ENCODE results near the gene DENND2C.

The DENND2C gene

DNA sequence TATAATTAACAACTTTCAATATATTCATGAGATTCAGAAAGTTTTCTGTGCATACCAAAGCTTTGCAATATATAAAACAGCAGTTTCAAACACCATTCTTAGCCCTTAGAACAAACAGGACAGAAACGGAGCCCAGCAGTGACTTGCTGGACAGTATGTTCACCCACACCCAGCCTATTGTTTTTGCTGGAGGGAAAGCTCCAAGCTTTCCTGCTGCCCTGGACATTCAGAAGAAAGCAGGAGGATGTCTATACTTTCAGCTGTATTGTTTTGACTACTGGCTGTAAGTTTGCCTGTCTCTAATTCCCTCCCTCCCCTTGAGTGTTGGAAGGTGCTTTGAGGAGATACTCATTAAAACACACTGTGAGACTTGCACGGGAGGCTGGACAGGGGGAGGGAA lies 9.6 kb downstream of the DENND2C start:
- POLR2A ChIA-PET: no interaction called here
- TF ChIP-seq, protein P1, sequence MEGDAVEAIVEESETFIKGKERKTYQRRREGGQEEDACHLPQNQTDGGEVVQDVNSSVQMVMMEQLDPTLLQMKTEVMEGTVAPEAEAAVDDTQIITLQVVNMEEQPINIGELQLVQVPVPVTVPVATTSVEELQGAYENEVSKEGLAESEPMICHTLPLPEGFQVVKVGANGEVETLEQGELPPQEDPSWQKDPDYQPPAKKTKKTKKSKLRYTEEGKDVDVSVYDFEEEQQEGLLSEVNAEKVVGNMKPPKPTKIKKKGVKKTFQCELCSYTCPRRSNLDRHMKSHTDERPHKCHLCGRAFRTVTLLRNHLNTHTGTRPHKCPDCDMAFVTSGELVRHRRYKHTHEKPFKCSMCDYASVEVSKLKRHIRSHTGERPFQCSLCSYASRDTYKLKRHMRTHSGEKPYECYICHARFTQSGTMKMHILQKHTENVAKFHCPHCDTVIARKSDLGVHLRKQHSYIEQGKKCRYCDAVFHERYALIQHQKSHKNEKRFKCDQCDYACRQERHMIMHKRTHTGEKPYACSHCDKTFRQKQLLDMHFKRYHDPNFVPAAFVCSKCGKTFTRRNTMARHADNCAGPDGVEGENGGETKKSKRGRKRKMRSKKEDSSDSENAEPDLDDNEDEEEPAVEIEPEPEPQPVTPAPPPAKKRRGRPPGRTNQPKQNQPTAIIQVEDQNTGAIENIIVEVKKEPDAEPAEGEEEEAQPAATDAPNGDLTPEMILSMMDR (IDR thresholded peaks at IDR 0.05; ENCODE audit: insufficient read depth, low read length, missing control alignments): no peak
- no peak for DNase-seq (ENCODE audit: low read depth, low spot score)
- H3K4me3 ChIP-seq (ENCODE audit: low read depth, low read length): no peak overlapping the region
- CTCF ChIA-PET: interaction anchor here (1.4 to 1.5 kb wide), 3 partner anchors 9 to 378 kb away, joined by 3 to 8 read pairs (median 6); partner anchors contain the start of gene DENND2C

GRCh38 chr1:114651893-114652292 lies 18.0 kb downstream of the DENND2C start:
- POLR2A ChIA-PET: no interaction called here
- CTCF ChIA-PET: no interaction called here
- H3K4me3 ChIP-seq (ENCODE audit: low read depth, low read length): no peak overlapping the region
- TF ChIP-seq, protein P1 (IDR thresholded peaks at IDR 0.05; ENCODE audit: insufficient read depth, low read length, missing control alignments): no peak
- DNase-seq (ENCODE audit: low read depth, low spot score): no peak

- DNase-seq (ENCODE audit: low read depth, low spot score): no peak
- no peak overlapping the region for H3K4me3 ChIP-seq (ENCODE audit: low read depth, low read length)
- TF ChIP-seq, protein P1 (IDR thresholded peaks at IDR 0.05; ENCODE audit: insufficient read depth, low read length, missing control alignments): no peak
- CTCF ChIA-PET: interaction anchor here (0.6 kb wide), 1 partner anchor 216 kb away, joined by 3 read pairs; no protein-coding TSS in a partner anchor
- POLR2A ChIA-PET: no interaction called here
These were observed 21.3 kb downstream of the DENND2C start for GRCh38 chr1:114648503-114648902.

- ChIA-PET CTCF (no interaction called here), POLR2A (no interaction called here)
- no peak for DNase-seq (ENCODE audit: low read depth, low spot score)
- TF ChIP-seq, protein P1 (IDR thresholded peaks at IDR 0.05; ENCODE audit: insufficient read depth, low read length, missing control alignments): no peak
- H3K4me3 ChIP-seq (ENCODE audit: low read depth, low read length): no peak overlapping the region
These were observed 28.5 kb downstream of the DENND2C start for GRCh38 chr1:114641377-114641776.

DNA sequence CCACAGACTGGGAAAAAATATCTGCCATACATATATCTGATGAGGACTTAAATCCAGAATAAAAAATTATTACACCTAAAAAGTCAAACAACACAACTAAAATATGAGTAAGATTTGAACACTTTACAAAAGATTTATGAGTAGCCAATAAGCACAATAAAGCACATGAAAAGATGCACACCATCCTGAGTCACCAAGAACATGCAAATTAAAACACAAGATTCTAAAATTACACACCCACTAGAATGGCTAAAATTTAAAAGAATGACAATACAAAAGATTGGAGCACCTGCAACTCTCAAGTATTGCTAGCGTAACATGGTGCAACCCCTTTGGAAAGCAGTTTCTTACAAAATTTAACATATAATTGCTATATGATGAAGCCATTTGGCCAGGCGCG lies 30.9 kb downstream of the DENND2C start:
- TF ChIP-seq, protein P1 (IDR thresholded peaks at IDR 0.05; ENCODE audit: insufficient read depth, low read length, missing control alignments): no peak
- POLR2A ChIA-PET: no interaction called here
- CTCF ChIA-PET: interaction anchor here (0.7 kb wide), 1 partner anchor 60 kb away, joined by 3 read pairs; no protein-coding TSS in a partner anchor
- no peak for DNase-seq (ENCODE audit: low read depth, low spot score)
- H3K4me3 ChIP-seq (ENCODE audit: low read depth, low read length): no peak overlapping the region

- no peak overlapping the region for H3K4me3 ChIP-seq (ENCODE audit: low read depth, low read length)
- TF ChIP-seq, protein P1 (IDR thresholded peaks at IDR 0.05; ENCODE audit: insufficient read depth, low read length, missing control alignments): no peak
- POLR2A ChIA-PET: no interaction called here
- CTCF ChIA-PET: no interaction called here
- no peak for DNase-seq (ENCODE audit: low read depth, low spot score)
These were observed 37.4 kb downstream of the DENND2C start for GRCh38 chr1:114632427-114632826.

Data from AG04449 (cell line).